Skeletal muscle tissue (tissue), 4 donors: Measurements from ENCODE around the gene BABAM2. TPM values are rescaled to one million over a fixed set of nuclear protein-coding genes. Genes with fewer than 3 reads are reported as not detected.

Experiments
- H3K27ac ChIP-seq: one replicate; pipeline ENCODE4 v1.7.0; 2013; ENCODE audit warnings: mild to moderate bottlenecking, low read depth, low read length, inconsistent platforms
- H3K27me3 ChIP-seq, 3 donors: one replicate each; pipeline ENCODE4 v1.7.0; 2013; ENCODE audit warnings: low read length in 3 of 3; ENCODE audit not compliant: control insufficient read depth in 3 of 3, insufficient read depth in 3 of 3
- H3K36me3 ChIP-seq, 3 donors: one replicate each; pipeline ENCODE4 v1.7.0; 2013; ENCODE audit warnings: low read length in 3 of 3; ENCODE audit not compliant: control insufficient read depth in 3 of 3, insufficient read depth in 3 of 3
- H3K4me1 ChIP-seq, 3 donors: one replicate each; pipeline ENCODE4 v1.7.0; 2013; ENCODE audit warnings: low read length in 3 of 3, mild to moderate bottlenecking in 3 of 3; ENCODE audit not compliant: control insufficient read depth in 3 of 3, insufficient read depth in 3 of 3
- H3K4me3 ChIP-seq, 3 donors: one replicate each; pipeline ENCODE4 v1.7.0; 2013; ENCODE audit warnings: low read length in 3 of 3
- H3K9ac ChIP-seq, 3 donors: one replicate each; pipeline ENCODE4 v1.7.0; 2013; ENCODE audit warnings: low read length in 3 of 3, mild to moderate bottlenecking in 3 of 3, moderate library complexity in 2 of 3, low read depth in 1 of 3
- H3K9me3 ChIP-seq, 3 donors: one replicate each; pipeline ENCODE4 v1.7.0; 2013; ENCODE audit warnings: low read length in 3 of 3; ENCODE audit not compliant: control insufficient read depth in 3 of 3
- total RNA-seq: library from RNA; depleted of rRNA; stranded (reverse); fragments of >200 nt; gene quantifications from one replicate; pipeline ENCODE4 v1.2.3, GENCODE V29; 2014
- donor health status: Osteomylitis.

Gene BABAM2
- total RNA-seq, 1 donor from 2014 or later: 24.0 TPM

- Histone ChIP-seq H3K27me3 (no peaks in the 10 kb centered on the region), H3K9me3 (no peaks in the 10 kb centered on the region), H3K9ac (no peak overlapping the region), H3K4me3 (no peak overlapping the region), H3K36me3 (no peaks in the 10 kb centered on the region), H3K4me1 (peaks cover 6 to 25% (median 9%) of the 10 kb centered on the region in 3 donors), H3K27ac (peak overlapping the region; percentile 14)
Measured at GRCh38 chr2:27887830-27888229, 2.7 kb upstream of the BABAM2 start.

DNA sequence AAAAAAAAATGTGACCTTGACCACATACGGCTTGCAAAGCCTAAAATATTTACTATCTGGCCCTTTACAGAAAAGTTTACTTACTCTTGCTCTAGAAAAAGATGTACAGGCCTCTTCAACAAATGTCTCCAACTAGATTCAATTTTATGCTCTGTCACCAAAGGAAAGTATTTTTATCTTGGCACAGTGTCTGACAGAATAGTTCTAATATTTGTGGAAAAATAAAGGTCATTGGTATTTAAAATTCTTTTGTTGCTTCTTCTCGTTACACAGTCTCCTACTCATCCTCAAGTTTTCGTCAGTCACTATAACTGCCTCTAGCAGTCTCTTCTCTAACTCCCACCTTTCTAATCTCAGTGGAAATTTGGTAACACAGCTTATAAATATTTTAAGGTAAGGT lies 1.7 kb upstream of the BABAM2 start:
- peaks cover 6 to 25% (median 9%) of the 10 kb centered on the region in 3 donors for H3K4me1 ChIP-seq
- no peaks in the 10 kb centered on the region for H3K27me3 ChIP-seq
- H3K4me3 ChIP-seq: no peak overlapping the region
- H3K36me3 ChIP-seq: no peaks in the 10 kb centered on the region
- peak overlapping the region; percentile 96 for H3K27ac ChIP-seq
- no peaks in the 10 kb centered on the region for H3K9me3 ChIP-seq
- no peak overlapping the region for H3K9ac ChIP-seq

DNA sequence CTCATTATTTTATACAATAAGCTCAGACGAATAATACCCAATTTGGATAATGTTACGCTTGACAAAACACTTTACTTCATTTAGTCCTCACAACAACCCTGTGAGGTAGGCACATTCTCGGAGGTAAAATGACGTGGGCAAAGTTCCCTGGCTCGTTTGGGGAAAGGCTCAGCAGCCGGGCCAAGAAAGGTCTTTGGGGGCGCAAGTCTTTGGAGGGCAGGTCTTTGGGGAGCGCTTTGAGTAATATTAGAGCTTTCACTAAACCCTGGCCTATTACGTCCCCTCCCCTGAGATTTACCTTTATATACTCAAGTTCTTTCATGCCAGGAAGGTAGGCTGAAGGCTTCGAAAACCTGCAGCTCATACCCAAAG lies 769 bp upstream of the BABAM2 start:
- no peaks in the 10 kb centered on the region for H3K9me3 ChIP-seq
- peaks cover 6 to 25% (median 9%) of the 10 kb centered on the region in 3 donors for H3K4me1 ChIP-seq
- H3K9ac ChIP-seq: peak overlapping the region; percentile 96 to 97 (median 96)
- H3K27me3 ChIP-seq: no peaks in the 10 kb centered on the region
- peak overlapping the region; percentile 96 for H3K27ac ChIP-seq
- H3K36me3 ChIP-seq: peaks cover 0 to 8% (median 0%) of the 10 kb centered on the region in 3 donors
- H3K4me3 ChIP-seq: peak overlapping the region; percentile 97 to 98 (median 98)

- peak overlapping the region; percentile 95 to 97 (median 96) for H3K9ac ChIP-seq
- H3K27me3 ChIP-seq: no peaks in the 10 kb centered on the region
- H3K27ac ChIP-seq: peak overlapping the region; percentile 96
- peak overlapping the region; percentile 97 to 98 (median 98) for H3K4me3 ChIP-seq
- peaks cover 6 to 25% (median 9%) of the 10 kb centered on the region in 3 donors for H3K4me1 ChIP-seq
- H3K36me3 ChIP-seq: peaks cover 1 to 11% (median 2%) of the 10 kb centered on the region in 3 donors
- no peaks in the 10 kb centered on the region for H3K9me3 ChIP-seq
Measured at GRCh38 chr2:27890924-27891672, 569 bp downstream of the BABAM2 start.

DNA sequence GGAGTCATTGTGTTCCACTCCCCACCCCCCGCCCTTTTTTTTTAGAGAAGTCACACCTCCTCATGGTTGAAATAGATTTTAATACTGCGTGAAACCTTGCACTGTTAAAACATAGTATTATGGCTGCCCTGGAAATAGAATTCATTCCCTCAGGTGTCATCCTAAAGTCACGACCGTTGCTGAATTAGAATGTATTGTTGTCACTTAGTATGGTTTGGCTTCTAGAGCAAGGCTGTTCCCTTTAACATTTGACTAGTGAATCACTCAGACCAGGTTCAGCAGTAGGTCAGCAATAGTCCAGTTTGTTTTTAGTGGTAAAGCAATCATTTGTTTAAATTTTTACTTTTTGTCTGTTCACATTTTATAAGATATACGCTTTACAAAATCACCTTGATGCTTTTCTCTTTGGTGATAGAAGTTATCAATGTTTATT lies 1.2 kb downstream of the BABAM2 start:
- Histone ChIP-seq H3K27me3 (no peaks in the 10 kb centered on the region), H3K36me3 (peaks cover 5 to 17% (median 7%) of the 10 kb centered on the region in 3 donors), H3K27ac (peak overlapping the region; percentile 96), H3K9ac (peak overlapping the region in 1 of 3 donors; percentile 97), H3K4me1 (peaks cover 6 to 25% (median 9%) of the 10 kb centered on the region in 3 donors), H3K4me3 (peak overlapping the region; percentile 97 to 98 (median 98)), H3K9me3 (no peaks in the 10 kb centered on the region)

DNA sequence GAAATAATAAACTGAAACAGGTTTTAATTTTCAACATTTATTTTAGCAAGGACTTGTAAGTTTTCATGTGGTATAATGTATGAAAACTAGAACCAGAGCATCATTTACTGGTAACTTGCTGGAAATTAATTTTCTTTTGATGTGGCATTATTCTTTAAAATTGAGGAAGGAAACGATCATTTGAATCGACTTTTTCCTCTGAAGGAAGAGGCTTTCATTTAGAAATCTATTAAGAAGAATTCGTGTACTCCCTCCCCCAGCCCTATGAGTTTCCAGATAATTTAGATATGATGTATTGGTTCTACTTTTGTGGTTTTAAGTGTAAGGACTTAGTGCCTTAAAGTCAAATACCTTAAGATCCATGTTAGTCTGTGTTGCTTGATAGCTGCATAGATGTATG lies 2.5 kb downstream of the BABAM2 start:
- H3K9ac ChIP-seq: no peak overlapping the region
- H3K9me3 ChIP-seq: no peaks in the 10 kb centered on the region
- H3K27me3 ChIP-seq: no peaks in the 10 kb centered on the region
- H3K27ac ChIP-seq: no peak overlapping the region
- H3K36me3 ChIP-seq: peaks cover 8 to 20% (median 12%) of the 10 kb centered on the region in 3 donors
- peaks cover 6 to 25% (median 9%) of the 10 kb centered on the region in 3 donors for H3K4me1 ChIP-seq
- no peak overlapping the region for H3K4me3 ChIP-seq

DNA sequence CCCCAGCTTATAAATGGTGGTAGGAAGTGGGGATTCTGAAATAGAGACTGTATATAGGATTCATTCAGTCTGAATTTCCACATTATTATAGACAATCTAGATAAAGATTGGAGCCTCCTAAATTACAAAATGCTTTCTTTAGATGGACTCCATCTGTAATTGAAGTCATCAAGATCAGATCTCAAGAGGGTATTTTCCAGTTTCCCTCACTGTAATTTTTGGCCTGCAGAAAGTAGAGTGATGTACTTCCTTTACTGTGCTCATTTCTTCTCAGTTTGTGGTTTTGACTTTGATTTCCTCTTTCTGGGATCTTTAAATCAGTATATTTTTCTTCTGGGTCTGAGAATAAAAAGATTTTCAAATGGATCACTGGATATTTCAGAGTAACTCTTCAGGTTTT lies 7.2 kb downstream of the BABAM2 start:
- Histone ChIP-seq H3K27me3 (no peaks in the 10 kb centered on the region), H3K9ac (no peak overlapping the region), H3K4me1 (peaks cover 0 to 3% (median 2%) of the 10 kb centered on the region in 3 donors), H3K4me3 (no peak overlapping the region), H3K27ac (no peak overlapping the region), H3K9me3 (no peaks in the 10 kb centered on the region), H3K36me3 (peaks cover 8 to 22% (median 12%) of the 10 kb centered on the region in 3 donors)

- peaks cover 0 to 3% (median 2%) of the 10 kb centered on the region in 3 donors for H3K4me1 ChIP-seq
- no peak overlapping the region for H3K9ac ChIP-seq
- peak overlapping the region; percentile 27 for H3K27ac ChIP-seq
- H3K27me3 ChIP-seq: no peaks in the 10 kb centered on the region
- H3K36me3 ChIP-seq: peaks cover 5 to 9% (median 9%) of the 10 kb centered on the region in 3 donors
- H3K9me3 ChIP-seq: no peaks in the 10 kb centered on the region
- H3K4me3 ChIP-seq: no peak overlapping the region
Measured at GRCh38 chr2:27901234-27901633, 10.7 kb downstream of the BABAM2 start.

DNA sequence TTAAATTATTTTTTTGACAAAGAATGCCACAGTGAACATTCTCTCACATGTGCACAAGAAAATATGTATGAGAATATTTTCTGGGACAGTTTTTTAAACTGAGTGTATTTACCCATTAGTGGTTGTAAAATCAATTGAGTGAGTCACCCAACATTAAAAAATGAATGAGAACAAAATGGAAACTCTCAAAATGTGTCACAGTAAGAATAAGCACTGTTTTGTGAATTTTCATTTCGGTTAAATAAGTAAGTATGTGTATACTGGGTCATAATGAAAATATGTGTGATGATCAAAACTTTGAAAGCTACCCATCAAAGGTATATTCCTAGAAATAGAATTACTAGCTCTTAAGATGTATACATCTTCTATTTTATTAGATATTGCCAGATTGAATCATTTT lies 11.6 kb downstream of the BABAM2 start:
- no peak overlapping the region for H3K4me3 ChIP-seq
- H3K4me1 ChIP-seq: peaks cover 2 to 5% (median 3%) of the 10 kb centered on the region in 3 donors
- peaks cover 0 to 2% (median under 1%) of the 10 kb centered on the region in 3 donors for H3K36me3 ChIP-seq
- H3K9me3 ChIP-seq: no peaks in the 10 kb centered on the region
- no peak overlapping the region for H3K27ac ChIP-seq
- no peaks in the 10 kb centered on the region for H3K27me3 ChIP-seq
- H3K9ac ChIP-seq: no peak overlapping the region

DNA sequence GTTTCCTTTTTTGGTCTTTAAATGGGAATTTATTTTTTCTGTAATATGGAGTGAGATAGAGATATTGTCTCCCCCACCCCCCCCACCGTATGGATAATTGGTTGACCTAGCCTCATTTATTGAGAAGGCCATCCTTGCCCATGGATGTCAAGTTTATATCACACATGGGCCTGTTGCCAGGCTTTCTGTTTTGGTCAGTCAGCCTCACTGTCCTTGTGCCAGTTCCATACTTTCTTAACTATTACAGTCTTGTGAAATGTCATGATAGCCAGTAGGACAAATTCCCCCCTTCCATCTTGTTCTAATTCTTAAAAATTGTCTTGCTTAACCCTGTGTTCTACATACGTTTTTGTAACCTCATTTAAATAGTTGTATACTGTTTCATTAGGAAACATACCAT lies 12.5 kb downstream of the BABAM2 start:
- peaks cover 0 to 2% (median 0%) of the 10 kb centered on the region in 3 donors for H3K36me3 ChIP-seq
- H3K9ac ChIP-seq: no peak overlapping the region
- H3K27ac ChIP-seq: no peak overlapping the region
- no peaks in the 10 kb centered on the region for H3K27me3 ChIP-seq
- H3K4me1 ChIP-seq: peaks cover 2 to 5% (median 3%) of the 10 kb centered on the region in 3 donors
- H3K9me3 ChIP-seq: no peaks in the 10 kb centered on the region
- no peak overlapping the region for H3K4me3 ChIP-seq
